Thyroid gland (tissue), 4 donors: ENCODE measurements around the gene CMTR1. TPM values are rescaled to one million over a fixed set of nuclear protein-coding genes. Genes with fewer than 3 reads are reported as not detected.

Source experiments
- DNase-seq, 2 donors: peaks; one replicate each; pipeline ENCODE4 v3.0.0-alpha.2; 2019
- H3K27ac ChIP-seq, 3 donors: fragments of 200-600 bp; sonication (generic); 1 replicate in 2 of 3; 2 replicates in 1 of 3; pipeline ENCODE4 v1.5.1; 2016 to 2019; ENCODE audit warnings: mild to moderate bottlenecking in 1 of 3, moderate library complexity in 1 of 3
- H3K27me3 ChIP-seq: fragments of 200-600 bp; sonication (generic); one replicate; pipeline ENCODE4 v1.5.1; 2019
- H3K36me3 ChIP-seq, 2 donors: fragments of 200-600 bp; sonication (generic); one replicate each; pipeline ENCODE4 v1.5.1; 2016 to 2019
- H3K4me1 ChIP-seq, 2 donors: fragments of 200-600 bp; sonication (generic); one replicate each; pipeline ENCODE4 v1.5.1; 2017 to 2019
- H3K4me3 ChIP-seq, 3 donors: fragments of 200-600 bp; sonication (generic); replicated peaks in 1 of 3; 1 replicate in 2 of 3; 2 replicates in 1 of 3; pipeline ENCODE4 v1.5.1; 2016; ENCODE audit warnings: mild to moderate bottlenecking in 1 of 3
- H3K9me3 ChIP-seq: fragments of 200-600 bp; sonication (generic); one replicate; pipeline ENCODE4 v1.5.1; 2017
- CTCF ChIP-seq, 6 experiments: fragments of 200-600 bp in 3 of 6; fragments of 450-650 bp in 3 of 6; sonication (generic) in 3 of 6; IDR thresholded peaks; one replicate each; pipeline ENCODE4 v1.5.1; 2016 to 2019; ENCODE audit warnings: antibody characterized with exemption in 6 of 6, mild to moderate bottlenecking in 2 of 6, inconsistent platforms in 1 of 6, moderate library complexity in 1 of 6
- POLR2A ChIP-seq, 2 donors: fragments of 450-650 bp; IDR thresholded peaks; one replicate each; pipeline ENCODE4 v1.6.1; 2017; ENCODE audit warnings: antibody characterized with exemption in 2 of 2, mild to moderate bottlenecking in 2 of 2, moderate library complexity in 1 of 2
- WGBS, 2 donors: methylation state at CpG; one replicate each; pipeline ENCODE4 v1.1.5; 2017; 5-methylcytosine and 5-hydroxymethylcytosine counted together
- intact Hi-C: fragments of 100-400 bp; cut with DNase I; formaldehyde crosslinking; loops from one replicate; pipeline ENCODE4 v1.15.1; 2023
- total RNA-seq, 4 donors: library from RNA; depleted of rRNA; stranded (reverse); fragments of >200 nt; gene quantifications; one replicate each; pipeline ENCODE4 v1.2.3, GENCODE V29; 2016

Gene CMTR1
- total RNA-seq, 4 donors from 2014 or later: 29.3 to 41.5 (median 33.1) TPM

GRCh38 chr6:37433657-37434271 is 743 bp downstream of the CMTR1 start:
- Histone ChIP-seq H3K27ac (peak overlapping the region; percentile 78 to 85 (median 80)), H3K27me3 (no peaks in the 10 kb centered on the region), H3K36me3 (peaks cover 5 to 15% of the 10 kb centered on the region in 2 donors), H3K4me3 (peak overlapping the region; percentile 10 to 93 (median 41)), H3K9me3 (no peaks in the 10 kb centered on the region), H3K4me1 (peaks cover 4 to 15% of the 10 kb centered on the region in 2 donors)
- 14 to 15% methylated on average over 13 of the region's 13 CpGs for WGBS, 2 donors
- TF ChIP-seq POLR2A (IDR thresholded peaks at IDR 0.05) (no peak), CTCF (IDR thresholded peaks at IDR 0.05) (no peak)
- DNase-seq: peak; percentile 27 to 33
- intact Hi-C loops: no loop called here

- Histone ChIP-seq H3K27me3 (no peaks in the 10 kb centered on the region), H3K27ac (no peak overlapping the region), H3K4me3 (no peak overlapping the region), H3K9me3 (no peaks in the 10 kb centered on the region), H3K4me1 (peaks cover 4 to 15% of the 10 kb centered on the region in 2 donors), H3K36me3 (peaks cover 5 to 15% of the 10 kb centered on the region in 2 donors)
- no peak for DNase-seq
- intact Hi-C loops: no loop called here
- 77 to 89% methylated on average over 4 of the region's 4 CpGs for WGBS, 2 donors
- no peak for TF ChIP-seq POLR2A (IDR thresholded peaks at IDR 0.05)
- no peak for TF ChIP-seq CTCF (IDR thresholded peaks at IDR 0.05)
These were observed 2.4 kb downstream of the CMTR1 start for GRCh38 chr6:37435373-37435772.

- Histone ChIP-seq H3K9me3 (no peaks in the 10 kb centered on the region), H3K4me3 (no peak overlapping the region), H3K4me1 (peaks cover 4 to 15% of the 10 kb centered on the region in 2 donors), H3K27me3 (no peaks in the 10 kb centered on the region), H3K36me3 (peaks cover 5 to 15% of the 10 kb centered on the region in 2 donors), H3K27ac (no peak overlapping the region)
- DNase-seq: no peak
- TF ChIP-seq CTCF (IDR thresholded peaks at IDR 0.05) (no peak), POLR2A (IDR thresholded peaks at IDR 0.05) (no peak)
- intact Hi-C loops: no loop called here
- 78 to 85% methylated on average over 5 of the region's 5 CpGs for WGBS, 2 donors
These were observed 2.8 kb downstream of the CMTR1 start for GRCh38 chr6:37435816-37436215.

- DNase-seq: no peak
- Histone ChIP-seq H3K36me3 (peaks cover 9 to 17% of the 10 kb centered on the region in 2 donors), H3K27me3 (no peaks in the 10 kb centered on the region), H3K27ac (no peak overlapping the region), H3K9me3 (no peaks in the 10 kb centered on the region), H3K4me3 (no peak overlapping the region), H3K4me1 (peaks cover 0 to 8% of the 10 kb centered on the region in 2 donors)
- intact Hi-C loops: no loop called here
- TF ChIP-seq CTCF (IDR thresholded peaks at IDR 0.05) (no peak), POLR2A (IDR thresholded peaks at IDR 0.05) (no peak)
- 76 to 85% methylated on average over 1 of the region's 1 CpG for WGBS, 2 donors
These were observed 5.9 kb downstream of the CMTR1 start for GRCh38 chr6:37438930-37439329.

- Histone ChIP-seq H3K36me3 (peaks cover 25 to 33% of the 10 kb centered on the region in 2 donors), H3K27me3 (no peaks in the 10 kb centered on the region), H3K9me3 (no peaks in the 10 kb centered on the region), H3K4me1 (no peaks in the 10 kb centered on the region), H3K27ac (no peak overlapping the region), H3K4me3 (no peak overlapping the region)
- TF ChIP-seq CTCF (IDR thresholded peaks at IDR 0.05) (no peak), POLR2A (IDR thresholded peaks at IDR 0.05) (no peak)
- DNase-seq: no peak
- WGBS, 2 donors: 85 to 89% methylated on average over 6 of the region's 6 CpGs
- intact Hi-C loops: no loop called here
These were observed 8.6 kb downstream of the CMTR1 start for GRCh38 chr6:37441651-37442050.
